ENCODE results near the gene GAMT. TPM values are rescaled to one million over a fixed set of nuclear protein-coding genes. Genes with fewer than 3 reads are reported as not detected.

The GAMT gene
- polyA plus RNA-seq, 1 donor, result 218 TPM

- no peak for DNase-seq (ENCODE audit: low read depth)
Measured at GRCh38 chr19:1418951-1419738, 17.8 kb upstream of the GAMT start.

GRCh38 chr19:1418496-1418775 is 17.1 kb upstream of the GAMT start:
- DNase-seq (ENCODE audit: low read depth), result no peak

GRCh38 chr19:1417681-1418495 is 16.5 kb upstream of the GAMT start:
- DNase-seq (ENCODE audit: low read depth), result no peak

GRCh38 chr19:1417145-1417544 is 15.8 kb upstream of the GAMT start:
- DNase-seq (ENCODE audit: low read depth), result no peak

- no peak for DNase-seq (ENCODE audit: low read depth)
Measured at GRCh38 chr19:1416014-1416841, 14.9 kb upstream of the GAMT start.

GRCh38 chr19:1412995-1413800 is 11.9 kb upstream of the GAMT start:
- DNase-seq (ENCODE audit: low read depth), result no peak

- DNase-seq (ENCODE audit: low read depth), result no peak
Measured at GRCh38 chr19:1412323-1412923, 11.1 kb upstream of the GAMT start.

- DNase-seq (ENCODE audit: low read depth), result no peak
Measured at GRCh38 chr19:1411255-1412191, 10.2 kb upstream of the GAMT start.

GRCh38 chr19:1410789-1411188 is 9.4 kb upstream of the GAMT start:
- DNase-seq (ENCODE audit: low read depth), result no peak

GRCh38 chr19:1410136-1410786 is 8.9 kb upstream of the GAMT start:
- no peak for DNase-seq (ENCODE audit: low read depth)

- DNase-seq (ENCODE audit: low read depth), result no peak
Measured at GRCh38 chr19:1409204-1410005, 8.1 kb upstream of the GAMT start.

GRCh38 chr19:1408300-1409203 is 7.2 kb upstream of the GAMT start:
- no peak for DNase-seq (ENCODE audit: low read depth)

- DNase-seq (ENCODE audit: low read depth), result no peak
Measured at GRCh38 chr19:1407528-1408299, 6.4 kb upstream of the GAMT start, which contains the start of gene DAZAP1. Gene DAZAP1, plus strand, starts transcription at chr19:1407586. Its CDS starts 188 bp downstream, at chr19:1407774.

GRCh38 chr19:1406774-1407527 is 5.6 kb upstream of the GAMT start:
- DNase-seq (ENCODE audit: low read depth), result peak; percentile 91

- no peak for DNase-seq (ENCODE audit: low read depth)
Measured at GRCh38 chr19:1402411-1403070, 1.2 kb upstream of the GAMT start.
